Stomach (tissue), 9 donors: ENCODE measurements around the gene NR2F2. TPM values are rescaled to one million over a fixed set of nuclear protein-coding genes. Genes with fewer than 3 reads are reported as not detected.

Experiments used
- DNase-seq, 2 donors: peaks; one replicate each; pipeline versions ENCODE4 v3.0.0 to v3.0.0-alpha.2; 2013 to 2019
- H3K27ac ChIP-seq, 5 donors: fragments of 200-600 bp in 4 of 5; sonication (generic) in 4 of 5; one replicate each; pipeline ENCODE4 v1.5.1; 2013 to 2019; ENCODE audit warnings: mild to moderate bottlenecking in 1 of 5, moderate library complexity in 1 of 5
- H3K27me3 ChIP-seq, 3 donors: fragments of 200-600 bp; sonication (generic); one replicate each; pipeline ENCODE4 v1.5.1; 2017 to 2019; ENCODE audit warnings: mixed run types in 1 of 3
- H3K36me3 ChIP-seq, 4 donors: fragments of 200-600 bp; sonication (generic); 1 replicate in 3 of 4; 2 replicates in 1 of 4; pipeline ENCODE4 v1.5.1; 2016 to 2019
- H3K4me1 ChIP-seq, 4 donors: fragments of 200-600 bp; sonication (generic); one replicate each; pipeline ENCODE4 v1.5.1; 2016 to 2019
- H3K4me3 ChIP-seq, 4 donors: fragments of 200-600 bp; sonication (generic) in 3 of 4; one replicate each; pipeline ENCODE4 v1.5.1; 2016 to 2019; ENCODE audit warnings: mild to moderate bottlenecking in 1 of 4
- H3K9me3 ChIP-seq, 4 donors: fragments of 200-600 bp; sonication (generic); one replicate each; pipeline ENCODE4 v1.5.1; 2016 to 2019
- EP300 ChIP-seq: sonication (generic); formaldehyde crosslinking; IDR thresholded peaks from one replicate; pipeline ENCODE4 v1.6.1; 2017; ENCODE audit warnings: antibody characterized with exemption
- POLR2A ChIP-seq, 4 donors: fragments of 450-650 bp; IDR thresholded peaks; one replicate each; pipeline ENCODE4 v1.6.1; 2016; ENCODE audit warnings: antibody characterized with exemption in 4 of 4, control low read depth in 2 of 4, mild to moderate bottlenecking in 1 of 4, moderate library complexity in 1 of 4
- POLR2AphosphoS5 ChIP-seq, 3 donors: sonication (generic); formaldehyde crosslinking; IDR thresholded peaks; one replicate each; pipeline ENCODE4 v1.6.1; 2016; ENCODE audit warnings: antibody characterized with exemption in 3 of 3
- WGBS, 5 donors: extraction: QIAGEN DNeasy Blood & Tissue Kit in 3 of 5; methylation state at CpG; one replicate each; pipeline versions ENCODE4 v1.1.5 to v1.1.7; 2013 to 2018; 5-methylcytosine and 5-hydroxymethylcytosine counted together
- intact Hi-C: fragments of 100-400 bp; cut with DNase I; formaldehyde crosslinking; loops from one replicate; pipeline ENCODE4 v1.15.1; 2023; ENCODE audit warnings: low total_unique reads
- polyA plus RNA-seq, 3 donors: library from polyadenylated mRNA; stranded (reverse); fragments of 200-250 nt; gene quantifications; one replicate each; pipeline ENCODE4 v1.2.3, GENCODE V29; 2013
- total RNA-seq, 5 donors: library from RNA; depleted of rRNA; stranded (reverse); fragments of >200 nt; gene quantifications; one replicate each; pipeline versions ENCODE4 v1.1.0 to v1.2.3, GENCODE V29; 2014 to 2016
- TF ChIP-seq, protein P1 (sequence below), 7 experiments: fragments of 450-650 bp in 4 of 7; fragments of 200-600 bp in 3 of 7; sonication (generic) in 3 of 7; IDR thresholded peaks; one replicate each; pipeline ENCODE4 v1.5.1; 2016 to 2019; ENCODE audit warnings: antibody characterized with exemption in 7 of 7, control low read depth in 2 of 7, mild to moderate bottlenecking in 1 of 7
- donor health status: healthy with polysubstance abuse.
- donor health status: Bipolar disorder and iron deficiency.
- donor health status: healthy.

NR2F2 gene
- total and polyA plus RNA-seq, 8 donors = 30.9 to 96.2 (median 43.5) TPM

DNA sequence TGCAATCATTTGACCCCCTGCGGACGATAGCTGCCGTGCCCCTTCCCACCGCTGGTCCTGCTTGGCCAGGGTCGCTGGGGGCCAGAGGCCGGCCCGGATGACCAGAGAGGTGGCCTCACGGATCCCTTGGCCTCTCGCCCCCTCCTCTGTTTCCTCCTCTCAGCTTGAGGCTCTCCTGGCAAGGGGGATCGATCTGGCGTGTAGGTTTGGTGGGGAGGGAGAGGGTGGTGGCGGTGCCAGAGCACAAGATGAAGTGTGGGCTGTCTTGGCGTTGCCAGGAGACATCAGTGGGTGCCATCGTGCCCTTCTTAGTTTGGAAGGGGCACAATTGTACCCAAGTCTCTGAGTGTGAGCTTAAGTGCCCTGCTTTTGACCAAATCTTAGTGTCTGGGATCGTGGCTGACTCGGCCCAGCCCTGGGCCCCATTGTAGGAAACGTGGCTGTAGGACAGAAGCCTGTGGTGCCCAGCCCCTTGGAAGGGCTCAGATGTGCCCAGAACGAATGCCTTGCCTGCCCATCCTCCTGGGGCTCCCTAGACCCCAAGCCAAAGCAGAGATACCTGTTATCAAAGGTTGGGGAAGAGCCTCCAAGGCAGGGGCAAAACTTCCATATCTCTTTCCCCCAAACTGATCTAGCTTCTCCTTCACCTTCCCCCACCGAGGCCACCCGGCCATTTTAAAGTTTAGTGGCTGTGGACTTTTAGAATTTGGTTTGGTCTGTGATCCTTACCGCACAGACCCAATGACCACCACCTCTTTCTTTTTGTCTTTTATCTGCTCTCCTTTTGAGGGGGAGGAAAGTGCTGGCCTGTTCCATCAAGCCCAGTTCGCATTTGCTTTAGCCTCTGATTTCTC is 14.4 kb downstream of the NR2F2 start:
- H3K27ac ChIP-seq = peak overlapping the region; percentile 96 to 97 (median 97)
- H3K36me3 ChIP-seq = no peaks in the 10 kb centered on the region
- no peak for DNase-seq
- peaks cover 47 to 80% (median 56%) of the 10 kb centered on the region in 4 donors for H3K4me1 ChIP-seq
- WGBS, 5 donors = 4 to 20% (median 10%) methylated on average over 22 of the region's 22 CpGs
- H3K4me3 ChIP-seq = peak overlapping the region; percentile 80 to 89 (median 88)
- intact Hi-C loops = no loop called here
- H3K27me3 ChIP-seq = peaks cover 0 to 76% (median 5%) of the 10 kb centered on the region in 3 donors
- no peaks in the 10 kb centered on the region for H3K9me3 ChIP-seq
- no peak for TF ChIP-seq EP300
- no peak for TF ChIP-seq POLR2AphosphoS5 (IDR thresholded peaks at IDR 0.05)
- no peak for TF ChIP-seq POLR2A (IDR thresholded peaks at IDR 0.05)
- TF ChIP-seq, protein P1, sequence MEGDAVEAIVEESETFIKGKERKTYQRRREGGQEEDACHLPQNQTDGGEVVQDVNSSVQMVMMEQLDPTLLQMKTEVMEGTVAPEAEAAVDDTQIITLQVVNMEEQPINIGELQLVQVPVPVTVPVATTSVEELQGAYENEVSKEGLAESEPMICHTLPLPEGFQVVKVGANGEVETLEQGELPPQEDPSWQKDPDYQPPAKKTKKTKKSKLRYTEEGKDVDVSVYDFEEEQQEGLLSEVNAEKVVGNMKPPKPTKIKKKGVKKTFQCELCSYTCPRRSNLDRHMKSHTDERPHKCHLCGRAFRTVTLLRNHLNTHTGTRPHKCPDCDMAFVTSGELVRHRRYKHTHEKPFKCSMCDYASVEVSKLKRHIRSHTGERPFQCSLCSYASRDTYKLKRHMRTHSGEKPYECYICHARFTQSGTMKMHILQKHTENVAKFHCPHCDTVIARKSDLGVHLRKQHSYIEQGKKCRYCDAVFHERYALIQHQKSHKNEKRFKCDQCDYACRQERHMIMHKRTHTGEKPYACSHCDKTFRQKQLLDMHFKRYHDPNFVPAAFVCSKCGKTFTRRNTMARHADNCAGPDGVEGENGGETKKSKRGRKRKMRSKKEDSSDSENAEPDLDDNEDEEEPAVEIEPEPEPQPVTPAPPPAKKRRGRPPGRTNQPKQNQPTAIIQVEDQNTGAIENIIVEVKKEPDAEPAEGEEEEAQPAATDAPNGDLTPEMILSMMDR (IDR thresholded peaks at IDR 0.05) = no peak

DNA sequence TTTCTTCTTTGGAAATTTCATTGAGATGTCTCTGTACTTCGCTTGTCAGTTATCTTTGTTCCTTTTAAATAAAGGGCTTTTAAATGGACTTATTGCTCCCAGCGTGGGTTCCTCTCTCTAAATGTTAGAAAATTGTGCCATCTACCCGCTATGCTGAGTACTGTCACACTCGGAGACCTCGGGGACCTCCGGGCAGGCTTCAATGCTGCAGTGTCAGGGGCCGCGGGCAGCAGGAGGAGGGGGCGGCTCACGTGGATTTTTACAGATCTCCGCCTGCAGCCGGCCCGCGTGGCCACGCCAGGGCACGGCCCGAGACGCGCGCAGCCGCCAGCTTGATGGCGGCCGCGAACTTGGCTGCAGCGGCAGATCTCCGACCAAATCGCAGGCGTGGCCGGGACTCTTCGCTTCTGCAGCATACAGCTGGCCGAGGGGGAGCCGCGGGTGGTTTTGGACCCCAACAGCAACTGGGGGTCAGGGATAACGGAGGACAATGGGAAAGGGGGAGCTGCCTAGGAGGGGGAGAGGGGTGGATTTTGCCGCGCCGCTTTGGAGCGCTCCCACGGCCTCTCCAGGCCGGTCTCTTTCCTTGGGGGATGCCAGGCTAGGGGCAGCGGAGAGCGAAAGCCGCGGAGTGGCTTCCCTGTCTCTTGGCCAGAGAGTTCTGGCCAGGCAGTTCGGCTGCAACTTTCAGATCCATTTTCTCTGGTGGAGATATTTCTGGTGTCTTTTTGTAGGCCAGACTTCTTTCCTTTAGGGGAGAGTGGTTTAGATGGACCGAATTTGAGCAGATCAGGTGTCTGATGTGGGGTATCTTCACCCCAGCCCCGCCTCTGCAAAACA is 15.3 kb downstream of the NR2F2 start:
- Histone ChIP-seq H3K9me3 (no peaks in the 10 kb centered on the region), H3K36me3 (no peaks in the 10 kb centered on the region), H3K4me1 (peaks cover 47 to 89% (median 64%) of the 10 kb centered on the region in 4 donors), H3K27ac (peak overlapping the region; percentile 96 to 97 (median 97)), H3K4me3 (peak overlapping the region; percentile 80 to 89 (median 88)), H3K27me3 (peaks cover 0 to 68% (median 5%) of the 10 kb centered on the region in 3 donors)
- WGBS, 5 donors = 1 to 5% (median 2%) methylated on average over 38 to 47 of the region's 47 CpGs
- intact Hi-C loops = no loop called here
- DNase-seq = peak; percentile 72 to 90
- no peak for TF ChIP-seq POLR2A (IDR thresholded peaks at IDR 0.05)
- TF ChIP-seq, protein P1 (IDR thresholded peaks at IDR 0.05) = peak in 5 of 7 experiments; percentile 5 to 51 (median 38)
- TF ChIP-seq POLR2AphosphoS5 (IDR thresholded peaks at IDR 0.05) = peak; percentile 52 to 67 (median 66)
- no peak for TF ChIP-seq EP300

DNA sequence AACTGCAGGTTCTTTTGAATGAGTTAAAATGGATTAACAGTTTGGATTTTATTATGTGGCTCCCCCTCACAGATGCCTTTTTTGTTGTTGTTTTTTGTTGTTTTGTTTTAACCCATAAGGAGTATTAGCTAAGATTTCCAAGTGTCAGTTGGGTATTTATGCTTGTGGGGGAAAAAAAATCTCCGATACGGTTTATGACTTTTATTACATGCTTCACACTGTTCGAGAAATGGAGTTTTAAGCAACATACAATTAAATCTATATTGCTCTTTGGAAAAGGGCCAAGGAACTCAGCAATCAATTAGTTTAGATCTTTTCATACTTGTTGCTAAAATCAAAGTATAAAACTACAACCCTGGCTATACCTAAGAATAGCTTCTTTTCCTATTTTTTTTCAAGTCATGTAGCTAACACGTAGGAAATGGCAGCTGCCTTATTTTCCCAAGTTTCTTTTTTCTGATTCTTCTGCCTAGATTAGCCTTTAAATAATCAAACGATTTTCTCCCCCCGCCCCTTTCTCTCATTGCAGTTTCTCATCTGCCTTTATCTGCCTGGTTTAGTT is 16.0 kb downstream of the NR2F2 start:
- TF ChIP-seq, protein P1 (IDR thresholded peaks at IDR 0.05) = no peak
- no peak for TF ChIP-seq EP300
- no peak for TF ChIP-seq POLR2A (IDR thresholded peaks at IDR 0.05)
- no peak for TF ChIP-seq POLR2AphosphoS5 (IDR thresholded peaks at IDR 0.05)
- intact Hi-C loops = no loop called here
- H3K4me1 ChIP-seq = peaks cover 45 to 94% (median 71%) of the 10 kb centered on the region in 4 donors
- H3K27me3 ChIP-seq = peaks cover 0 to 63% (median 5%) of the 10 kb centered on the region in 3 donors
- peak overlapping the region; percentile 80 to 89 (median 88) for H3K4me3 ChIP-seq
- no peaks in the 10 kb centered on the region for H3K36me3 ChIP-seq
- 9 to 18% (median 13%) methylated on average over 6 of the region's 6 CpGs for WGBS, 5 donors
- H3K27ac ChIP-seq = peak overlapping the region; percentile 96 to 97 (median 97)
- H3K9me3 ChIP-seq = no peaks in the 10 kb centered on the region
- DNase-seq = no peak
